DMS153 treated with DMSO at 0.1 percent for 48 hours (cell line): ENCODE results near the gene NTN4.
"Not testable (repeated sequence)": the region's sequence is repeated elsewhere in the genome, so short reads cannot be mapped to it uniquely, and the experiment has no call there.

ENCODE experiments used
- DNase-seq: peaks from one replicate; lab custom pipeline; 2025; ENCODE audit not compliant: unreplicated experiment; lab: John Stamatoyannopoulos, UW

NTN4 gene

GRCh38 chr12:95629392-95629791 is 161.2 kb downstream of the NTN4 start:
- DNase-seq: no peak

- DNase-seq: no peak
Measured at GRCh38 chr12:95626854-95627253, 163.7 kb downstream of the NTN4 start.

GRCh38 chr12:95625012-95625411 is 165.6 kb downstream of the NTN4 start:
- no peak for DNase-seq

GRCh38 chr12:95624589-95624988 is 166.0 kb downstream of the NTN4 start:
- DNase-seq: no peak

- no peak for DNase-seq
Measured at GRCh38 chr12:95623554-95624170, 166.9 kb downstream of the NTN4 start.

- no peak for DNase-seq
Measured at GRCh38 chr12:95622879-95623278, 167.7 kb downstream of the NTN4 start.

GRCh38 chr12:95621725-95622124 is 168.8 kb downstream of the NTN4 start:
- DNase-seq: no peak

GRCh38 chr12:95620171-95620570 is 170.4 kb downstream of the NTN4 start:
- DNase-seq: no peak

GRCh38 chr12:95616470-95616869 is 174.1 kb downstream of the NTN4 start:
- not testable (repeated sequence) for DNase-seq

DNA sequence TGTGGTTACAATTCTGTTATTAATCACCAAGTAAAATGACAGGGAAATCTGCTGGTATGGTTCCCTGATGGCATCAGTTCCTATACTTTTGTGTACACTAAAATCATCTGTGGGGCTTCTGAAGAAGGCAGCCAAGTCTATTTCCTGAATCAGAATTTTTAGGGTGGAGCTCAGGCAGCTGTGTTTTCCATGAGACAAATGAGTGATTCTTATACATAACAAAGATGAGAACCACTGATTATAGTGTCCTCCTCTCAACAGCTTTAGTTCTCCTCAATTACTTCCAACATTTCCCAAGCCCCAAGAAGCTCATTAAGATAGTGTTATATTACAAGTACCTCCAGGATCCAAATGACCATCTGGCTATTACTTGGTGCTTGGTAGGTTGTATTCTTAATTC is 174.8 kb downstream of the NTN4 start:
- DNase-seq: no peak

GRCh38 chr12:95614390-95614982 is 176.1 kb downstream of the NTN4 start:
- DNase-seq: no peak

DNA sequence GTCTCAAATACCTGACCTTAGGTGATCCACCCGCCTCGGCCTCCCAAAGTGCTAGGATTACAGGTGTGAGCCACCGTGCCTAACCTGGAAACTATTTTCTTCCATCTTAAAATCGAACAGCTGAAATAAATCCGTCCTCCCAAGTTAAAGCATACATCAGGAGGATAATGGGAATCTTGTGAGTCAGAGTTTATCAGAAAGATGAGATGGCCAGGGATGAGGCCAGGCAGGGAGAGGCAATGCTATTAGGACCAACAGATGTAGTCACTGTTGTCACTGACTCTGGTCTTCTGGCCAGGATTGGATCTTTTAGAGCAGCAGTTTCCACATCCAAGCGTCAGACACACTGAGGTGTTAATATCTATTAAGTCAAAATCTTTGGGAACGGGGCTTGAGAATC is 177.5 kb downstream of the NTN4 start:
- DNase-seq: no peak

- DNase-seq: peak; percentile 81
Measured at GRCh38 chr12:95611676-95612309, 178.8 kb downstream of the NTN4 start.

DNA sequence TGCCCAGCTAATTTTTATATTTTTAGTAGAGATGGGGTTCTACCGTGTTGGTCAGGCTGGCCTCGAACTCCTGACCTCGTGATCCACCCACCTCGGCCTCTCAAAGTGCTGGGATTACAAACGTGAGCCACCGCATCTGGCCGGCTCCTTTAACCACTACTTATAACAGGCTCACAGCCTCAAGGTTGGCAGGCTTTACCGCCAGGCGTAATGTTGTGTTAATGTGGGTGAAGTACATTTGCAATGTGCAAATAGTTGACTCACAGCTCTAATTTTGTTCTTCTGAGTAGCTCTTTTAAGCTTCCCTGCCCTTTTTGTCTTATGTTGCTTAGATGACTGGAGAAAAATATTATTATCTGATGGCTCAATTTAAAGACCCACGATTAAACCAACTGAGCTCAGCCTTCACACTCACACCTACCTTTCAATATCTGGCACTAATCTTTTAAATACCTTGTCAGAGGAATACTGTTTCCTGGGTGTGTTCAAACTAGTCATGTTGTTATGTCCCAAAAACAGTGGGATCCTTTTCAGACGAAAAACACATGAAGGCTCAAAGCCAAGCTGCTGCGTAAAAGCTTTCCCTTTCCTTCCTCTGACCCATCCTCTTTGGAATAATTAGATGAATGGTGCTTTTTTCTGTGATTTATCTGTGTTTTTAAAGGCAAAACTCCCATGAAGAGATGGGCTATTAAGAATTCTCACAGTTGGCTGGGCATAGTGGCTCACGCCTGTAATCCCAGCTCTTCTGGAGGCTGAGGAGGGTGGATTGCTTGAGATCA is 182.1 kb downstream of the NTN4 start:
- DNase-seq: peak; percentile 34
